Endothelial cell (in vitro differentiated cells): ENCODE measurements around the gene MAGI2. TPM values are rescaled to one million over a fixed set of nuclear protein-coding genes. Genes with fewer than 3 reads are reported as not detected.

Source experiments
- DNase-seq: peaks from one replicate; pipeline ENCODE4 v3.0.0; 2021; ENCODE audit warnings: low spot score
- H3K27ac Mint-ChIP-seq: one replicate; pipeline ENCODE4 v1.8.0; 2021; ENCODE audit warnings: mixed read lengths, inconsistent platforms; ENCODE audit not compliant: unreplicated experiment
- H3K27me3 Mint-ChIP-seq: one replicate; pipeline ENCODE4 v1.8.0; 2021; ENCODE audit warnings: mild to moderate bottlenecking, moderate library complexity, mixed read lengths, inconsistent platforms; ENCODE audit not compliant: unreplicated experiment
- H3K36me3 Mint-ChIP-seq: one replicate; pipeline ENCODE4 v1.8.0; 2021; ENCODE audit warnings: mild to moderate bottlenecking, low read depth, mixed read lengths, inconsistent platforms; ENCODE audit not compliant: unreplicated experiment
- H3K4me1 Mint-ChIP-seq: one replicate; pipeline ENCODE4 v1.8.0; 2021; ENCODE audit warnings: mild to moderate bottlenecking, mixed read lengths, inconsistent platforms; ENCODE audit not compliant: unreplicated experiment
- H3K4me3 Mint-ChIP-seq: one replicate; pipeline ENCODE4 v1.8.0; 2021; ENCODE audit warnings: mild to moderate bottlenecking, mixed read lengths, inconsistent platforms; ENCODE audit not compliant: unreplicated experiment
- H3K9me3 Mint-ChIP-seq: one replicate; pipeline ENCODE4 v1.8.0; 2021; ENCODE audit warnings: mixed read lengths, inconsistent platforms; ENCODE audit not compliant: unreplicated experiment
- CTCF ChIP-seq: fragments of 200-600 bp; sonication (generic); IDR thresholded peaks from one replicate; pipeline ENCODE4 v1.5.0; 2021; ENCODE audit warnings: antibody characterized with exemption; ENCODE audit not compliant: unreplicated experiment
- total RNA-seq: library from RNA; stranded (reverse); fragmentation: NEBNext Ultra II Directional; extraction: Animal tissue kit (Norgen Biotek cat#: 25700); gene quantifications from one replicate; pipeline ENCODE4 v1.2.1, GENCODE V29; 2021; ENCODE audit not compliant: unreplicated experiment

Gene MAGI2
- total RNA-seq, 1 donor from 2014 or later: 6.3 TPM

GRCh38 chr7:77983973-77984372 lies 1469.5 kb downstream of the MAGI2 start:
- H3K27ac Mint-ChIP-seq: no peak overlapping the region
- H3K4me1 Mint-ChIP-seq: no peaks in the 10 kb centered on the region
- H3K27me3 Mint-ChIP-seq: peaks cover 7% of the 10 kb centered on the region
- no peak for DNase-seq
- no peak overlapping the region for H3K4me3 Mint-ChIP-seq
- H3K36me3 Mint-ChIP-seq: no peaks in the 10 kb centered on the region
- H3K9me3 Mint-ChIP-seq: no peaks in the 10 kb centered on the region
- TF ChIP-seq CTCF: no peak

GRCh38 chr7:77982926-77983550 lies 1470.4 kb downstream of the MAGI2 start:
- Mint-ChIP-seq H3K36me3 (no peaks in the 10 kb centered on the region), H3K27ac (no peak overlapping the region), H3K9me3 (no peaks in the 10 kb centered on the region), H3K27me3 (peaks cover 2% of the 10 kb centered on the region), H3K4me3 (no peak overlapping the region), H3K4me1 (no peaks in the 10 kb centered on the region)
- no peak for DNase-seq
- TF ChIP-seq CTCF: no peak

- H3K9me3 Mint-ChIP-seq: no peaks in the 10 kb centered on the region
- peaks cover 2% of the 10 kb centered on the region for H3K4me1 Mint-ChIP-seq
- no peak for DNase-seq
- TF ChIP-seq CTCF: no peak
- no peak overlapping the region for H3K27ac Mint-ChIP-seq
- peaks cover 5% of the 10 kb centered on the region for H3K27me3 Mint-ChIP-seq
- no peaks in the 10 kb centered on the region for H3K36me3 Mint-ChIP-seq
- H3K4me3 Mint-ChIP-seq: no peak overlapping the region
These were observed 1473.3 kb downstream of the MAGI2 start for GRCh38 chr7:77980087-77980713.

GRCh38 chr7:77979219-77979618 lies 1474.2 kb downstream of the MAGI2 start:
- H3K9me3 Mint-ChIP-seq: no peaks in the 10 kb centered on the region
- DNase-seq: no peak
- H3K4me1 Mint-ChIP-seq: peaks cover 2% of the 10 kb centered on the region
- TF ChIP-seq CTCF: no peak
- no peaks in the 10 kb centered on the region for H3K36me3 Mint-ChIP-seq
- peaks cover 5% of the 10 kb centered on the region for H3K27me3 Mint-ChIP-seq
- no peak overlapping the region for H3K4me3 Mint-ChIP-seq
- no peak overlapping the region for H3K27ac Mint-ChIP-seq
